NCI-H2171 treated with DMSO at 0.1 percent for 48 hours (cell line): ENCODE results near the gene IFT122.
"Not testable (repeated sequence)": the region's sequence is repeated elsewhere in the genome, so short reads cannot be mapped to it uniquely, and the experiment has no call there.

Experiments
- DNase-seq: peaks from one replicate; lab custom pipeline; 2025; lab: John Stamatoyannopoulos, UW

IFT122 gene

GRCh38 chr3:129495006-129495639 is 55.1 kb downstream of the IFT122 start:
- not testable (repeated sequence) for DNase-seq

GRCh38 chr3:129497876-129498275 is 57.9 kb downstream of the IFT122 start:
- not testable (repeated sequence) for DNase-seq

- not testable (repeated sequence) for DNase-seq
Measured at GRCh38 chr3:129498603-129499488, 58.8 kb downstream of the IFT122 start.

- not testable (repeated sequence) for DNase-seq
Measured at GRCh38 chr3:129499604-129500333, 59.7 kb downstream of the IFT122 start.

- no peak for DNase-seq
Measured at GRCh38 chr3:129500334-129500658, 60.3 kb downstream of the IFT122 start.

GRCh38 chr3:129501630-129502029 is 61.6 kb downstream of the IFT122 start:
- DNase-seq, result peak; percentile 76

- peak; percentile 96 for DNase-seq
Measured at GRCh38 chr3:129502641-129503408, 62.8 kb downstream of the IFT122 start.

- DNase-seq, result peak; percentile 96
Measured at GRCh38 chr3:129503471-129504291, 63.7 kb downstream of the IFT122 start.

GRCh38 chr3:129504471-129505100 is 64.6 kb downstream of the IFT122 start:
- peak; percentile 45 for DNase-seq

GRCh38 chr3:129505341-129505740 is 65.3 kb downstream of the IFT122 start:
- DNase-seq, result peak; percentile 99

GRCh38 chr3:129506231-129506742 is 66.3 kb downstream of the IFT122 start:
- DNase-seq, result peak; percentile 47

GRCh38 chr3:129507181-129507831 is 67.3 kb downstream of the IFT122 start:
- DNase-seq, result peak; percentile 86

GRCh38 chr3:129512595-129512994 is 72.6 kb downstream of the IFT122 start:
- DNase-seq, result no peak

GRCh38 chr3:129513705-129514104 is 73.7 kb downstream of the IFT122 start:
- DNase-seq, result no peak

- no peak for DNase-seq
Measured at GRCh38 chr3:129514110-129514509, 74.1 kb downstream of the IFT122 start.

- DNase-seq, result no peak
Measured at GRCh38 chr3:129514563-129514962, 74.5 kb downstream of the IFT122 start.

- DNase-seq, result not testable (repeated sequence)
Measured at GRCh38 chr3:129515108-129515820, 75.2 kb downstream of the IFT122 start.

GRCh38 chr3:129515821-129516432 is 75.9 kb downstream of the IFT122 start:
- DNase-seq, result not testable (repeated sequence)

GRCh38 chr3:129517516-129517915 is 77.5 kb downstream of the IFT122 start:
- no peak for DNase-seq
